ENCODE data around the gene FN1.
"Not testable (repeated sequence)": the region's sequence is repeated elsewhere in the genome, so short reads cannot be mapped to it uniquely, and the experiment has no call there.

The FN1 gene

GRCh38 chr2:215311625-215312396, 124.1 kb downstream of the FN1 start, which contains the start of gene ATIC:
ATIC (plus strand) TSS chr2:215312059; CDS start chr2:215312143, 84 bp downstream.
- H3K9me3 ChIP-seq (ENCODE audit: low read length), result no peaks in the 10 kb centered on the region
- peaks cover 4% of the 10 kb centered on the region for H3K4me1 ChIP-seq (ENCODE audit: insufficient read depth, low read length)
- peak within 1 kb of the TSS; percentile 51 to 79 for H3K4me3 ChIP-seq (ENCODE audit: low read depth in 1 of 2, low read length in 2 of 2)
- peak within 1 kb of the TSS; percentile 67 for H3K9ac ChIP-seq (ENCODE audit: low read length)
- peak within 1 kb of the TSS; percentile 88 for H3K27ac ChIP-seq (ENCODE audit: low read depth, low read length)
- H3K27me3 ChIP-seq (ENCODE audit: control insufficient read depth in 1 of 2, insufficient read depth in 2 of 2, low read length in 2 of 2), result no peaks in the 10 kb centered on the region
- peaks cover 6% of the 10 kb centered on the region for H3K36me3 ChIP-seq (ENCODE audit: insufficient read depth, low read length)

- H3K27me3 ChIP-seq (ENCODE audit: control insufficient read depth in 1 of 2, insufficient read depth in 2 of 2, low read length in 2 of 2); H3K9me3 ChIP-seq (ENCODE audit: low read length); H3K36me3 ChIP-seq (ENCODE audit: insufficient read depth, low read length); H3K4me1 ChIP-seq (ENCODE audit: insufficient read depth, low read length): not testable (repeated sequence)
- H3K9ac ChIP-seq (ENCODE audit: low read length), result peak overlapping the region; percentile 67
- peak overlapping the region; percentile 51 to 79 for H3K4me3 ChIP-seq (ENCODE audit: low read depth in 1 of 2, low read length in 2 of 2)
- H3K27ac ChIP-seq (ENCODE audit: low read depth, low read length), result peak overlapping the region; percentile 88
Observed at GRCh38 chr2:215311259-215311624, 124.6 kb downstream of the FN1 start.
